Stimulated activated CD4-positive, alpha-beta T cell treated with anti-CD3 and anti-CD28 coated beads, TNF-alpha, amount 100 ng/mL, for 1 hour (primary cell): ENCODE data around the gene TRPC4AP.

Experiments used
- DNase-seq, 3 donors: peaks; one replicate each; pipeline ENCODE4 v3.0.0-alpha.2; 2020; ENCODE audit warnings: low read depth in 3 of 3, low spot score in 1 of 3

The TRPC4AP gene

GRCh38 chr20:35017099-35017835 lies 75.3 kb downstream of the TRPC4AP start:
- DNase-seq: no peak

GRCh38 chr20:35015863-35016193 lies 76.8 kb downstream of the TRPC4AP start:
- DNase-seq: no peak

DNA sequence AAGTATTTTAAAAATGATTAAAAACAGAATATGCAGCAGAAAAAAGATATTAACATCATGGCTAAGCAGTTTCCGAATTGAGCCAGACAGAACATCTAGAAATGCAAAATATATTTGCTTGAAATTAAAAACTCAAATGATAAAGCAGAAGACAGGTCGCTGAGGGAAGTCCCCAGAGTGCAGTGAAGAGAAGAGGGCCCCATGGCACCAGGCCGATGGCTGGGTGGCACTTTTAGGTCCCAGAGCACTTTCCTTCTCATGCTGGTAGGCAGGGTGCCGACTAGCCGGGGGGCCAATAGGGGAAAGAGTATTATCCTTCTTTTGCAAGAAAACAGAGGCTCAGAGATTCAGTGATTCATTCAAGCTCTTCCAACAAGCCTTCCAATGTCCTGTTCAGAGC lies 78.1 kb downstream of the TRPC4AP start:
- no peak for DNase-seq

DNA sequence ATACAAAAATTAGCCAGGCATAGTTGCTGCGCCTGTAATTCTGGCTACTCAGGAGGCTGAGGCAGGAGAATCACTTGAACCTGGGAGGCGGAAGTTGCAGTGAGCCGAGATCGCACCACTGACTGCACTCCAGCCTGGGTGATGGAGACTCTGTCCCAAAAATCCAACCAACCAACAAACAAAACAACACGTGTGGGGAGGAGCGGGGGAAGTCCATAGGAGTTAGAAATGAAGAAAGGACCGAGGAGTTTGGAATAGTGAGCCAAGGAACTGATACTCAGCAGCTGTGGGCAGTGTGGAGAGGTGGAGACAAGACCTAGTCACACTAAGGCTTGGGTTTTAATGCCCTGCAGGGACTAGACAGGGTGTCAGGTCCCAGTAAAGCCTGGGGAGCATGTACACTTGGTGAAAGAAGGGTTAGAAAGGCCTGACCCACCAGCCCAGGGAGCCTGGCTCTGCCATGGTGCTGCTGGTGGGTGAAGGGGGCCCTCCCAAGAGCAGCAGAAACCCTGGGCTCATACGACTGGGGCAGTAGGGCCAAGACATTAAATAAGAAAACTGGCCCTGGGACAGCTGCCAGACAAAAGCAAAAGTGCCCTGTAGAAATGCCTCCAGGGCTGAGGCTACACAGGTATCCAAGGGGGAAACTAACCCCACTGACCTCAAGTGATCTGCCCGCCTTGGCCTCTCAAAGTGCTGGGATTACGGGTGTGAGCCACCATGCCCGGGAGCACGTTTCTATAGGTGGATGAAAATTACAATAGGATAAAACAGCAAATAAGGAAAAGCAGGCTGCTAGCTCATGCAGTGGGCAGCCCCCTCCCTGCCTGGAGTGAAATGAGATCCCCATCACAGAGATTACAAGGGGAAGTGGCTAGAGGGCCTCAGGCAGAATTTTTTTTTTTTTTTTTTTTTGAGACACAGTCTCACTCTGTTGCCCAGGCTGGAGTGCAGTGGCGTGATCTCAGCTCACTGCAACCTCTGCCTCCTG lies 78.9 kb downstream of the TRPC4AP start:
- no peak for DNase-seq

DNA sequence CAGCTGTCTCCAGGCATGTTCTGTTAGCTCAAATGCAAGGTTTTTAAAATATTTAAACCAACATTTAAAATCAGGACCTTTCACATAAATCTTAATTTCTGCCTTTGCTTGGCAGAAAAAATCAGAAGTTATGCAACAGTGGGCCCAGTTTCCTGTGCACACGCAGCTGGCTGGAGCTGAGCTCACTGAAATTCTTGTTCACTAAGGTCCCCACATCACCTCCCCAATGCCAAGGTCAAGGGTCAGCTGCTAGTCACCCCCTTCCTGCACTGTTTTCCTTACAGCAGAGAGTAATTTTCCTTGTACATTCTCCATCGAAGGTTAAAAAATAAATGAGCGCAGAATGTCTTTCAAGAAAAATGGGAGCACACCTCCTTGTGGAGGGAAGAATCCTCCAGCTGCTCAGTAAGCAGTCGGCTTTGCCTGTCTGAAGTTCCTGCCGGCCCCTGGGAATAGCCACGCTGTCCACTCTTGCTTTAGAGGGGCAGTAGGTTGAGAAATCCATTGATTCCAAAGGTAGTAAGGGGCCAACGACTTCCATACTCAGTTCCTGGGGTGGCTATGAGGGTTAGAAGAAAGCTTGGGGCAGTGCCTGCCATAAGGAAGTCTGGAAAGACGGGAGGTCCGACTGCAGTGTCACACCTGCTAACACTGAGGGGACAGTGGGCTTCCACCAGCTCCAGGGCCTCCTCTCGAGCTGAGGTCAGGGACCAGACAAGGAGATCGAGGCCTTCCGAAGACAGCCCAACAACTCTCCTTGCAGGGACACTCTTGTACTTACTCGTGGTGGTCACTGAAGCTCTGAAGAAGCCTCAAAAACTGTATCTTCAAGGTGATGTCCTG lies 80.2 kb downstream of the TRPC4AP start:
- no peak for DNase-seq

GRCh38 chr20:35011589-35012226 lies 80.9 kb downstream of the TRPC4AP start:
- DNase-seq: no peak

DNA sequence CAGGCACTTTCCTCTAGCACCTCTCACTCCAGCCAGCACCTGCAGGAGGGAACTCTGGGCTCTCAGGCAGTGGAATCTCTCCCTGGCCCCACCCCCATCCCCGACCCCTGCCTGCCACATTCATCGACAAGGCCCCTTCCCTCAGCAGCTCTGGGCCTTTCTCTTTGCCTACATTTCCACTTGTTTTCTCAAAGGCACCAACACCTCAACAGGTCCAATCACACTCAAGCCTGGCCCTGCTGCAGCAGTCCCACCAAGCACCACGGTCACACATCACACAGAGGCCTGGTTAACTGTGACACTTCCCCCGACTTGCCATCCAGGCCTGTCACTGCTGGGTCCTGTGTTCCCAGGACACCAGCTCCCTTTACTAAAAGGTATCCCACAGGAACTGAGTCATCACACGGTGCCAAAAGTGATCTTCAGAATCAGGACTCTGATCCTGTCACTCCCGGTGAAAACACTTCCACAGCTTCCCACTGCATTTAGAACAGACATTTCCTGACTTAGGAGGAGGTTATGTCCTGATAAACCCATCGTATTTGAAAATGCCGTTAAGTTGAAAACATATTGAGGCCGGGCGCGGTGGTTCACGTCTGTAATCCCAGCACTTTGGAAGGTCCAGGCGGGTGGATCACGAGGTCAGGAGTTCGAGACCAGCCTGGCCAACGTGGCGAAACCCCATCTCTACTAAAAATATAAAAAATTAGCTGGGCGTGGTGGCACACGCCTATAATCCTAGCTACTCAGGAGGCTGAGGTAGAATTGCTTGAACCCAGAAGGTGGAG lies 82.0 kb downstream of the TRPC4AP start:
- DNase-seq: no peak

DNA sequence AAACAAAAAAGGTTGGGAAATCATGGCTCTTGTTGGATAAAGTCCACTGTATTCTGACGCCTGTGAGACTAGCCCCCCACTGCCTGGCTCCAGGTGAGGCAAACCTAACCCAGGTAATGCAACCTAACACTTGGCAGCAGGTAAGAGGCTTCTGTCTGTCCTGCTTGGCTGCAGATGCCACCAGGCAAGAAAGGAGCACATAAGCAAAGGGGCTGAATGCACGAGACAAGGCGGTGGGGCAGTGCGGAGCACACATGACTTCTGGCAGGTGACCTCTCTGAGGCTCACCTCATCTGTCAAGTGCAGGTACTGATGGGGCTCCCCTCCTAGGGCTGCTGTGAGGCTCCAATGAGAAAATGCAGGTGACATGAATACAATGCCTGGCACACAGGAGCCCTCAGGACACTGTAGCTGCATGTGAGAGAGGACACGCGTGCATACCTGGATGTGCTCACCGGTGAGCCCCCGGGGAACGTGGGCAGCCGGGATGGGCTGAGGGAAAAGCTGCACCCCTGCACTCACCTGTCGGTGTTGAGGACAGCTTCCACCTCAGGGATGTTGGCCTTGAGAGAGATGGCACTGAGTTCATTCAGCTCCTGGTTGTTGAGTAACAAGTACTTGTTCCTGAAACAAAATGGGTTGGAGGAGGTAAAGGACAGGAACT lies 82.8 kb downstream of the TRPC4AP start:
- DNase-seq: no peak

DNA sequence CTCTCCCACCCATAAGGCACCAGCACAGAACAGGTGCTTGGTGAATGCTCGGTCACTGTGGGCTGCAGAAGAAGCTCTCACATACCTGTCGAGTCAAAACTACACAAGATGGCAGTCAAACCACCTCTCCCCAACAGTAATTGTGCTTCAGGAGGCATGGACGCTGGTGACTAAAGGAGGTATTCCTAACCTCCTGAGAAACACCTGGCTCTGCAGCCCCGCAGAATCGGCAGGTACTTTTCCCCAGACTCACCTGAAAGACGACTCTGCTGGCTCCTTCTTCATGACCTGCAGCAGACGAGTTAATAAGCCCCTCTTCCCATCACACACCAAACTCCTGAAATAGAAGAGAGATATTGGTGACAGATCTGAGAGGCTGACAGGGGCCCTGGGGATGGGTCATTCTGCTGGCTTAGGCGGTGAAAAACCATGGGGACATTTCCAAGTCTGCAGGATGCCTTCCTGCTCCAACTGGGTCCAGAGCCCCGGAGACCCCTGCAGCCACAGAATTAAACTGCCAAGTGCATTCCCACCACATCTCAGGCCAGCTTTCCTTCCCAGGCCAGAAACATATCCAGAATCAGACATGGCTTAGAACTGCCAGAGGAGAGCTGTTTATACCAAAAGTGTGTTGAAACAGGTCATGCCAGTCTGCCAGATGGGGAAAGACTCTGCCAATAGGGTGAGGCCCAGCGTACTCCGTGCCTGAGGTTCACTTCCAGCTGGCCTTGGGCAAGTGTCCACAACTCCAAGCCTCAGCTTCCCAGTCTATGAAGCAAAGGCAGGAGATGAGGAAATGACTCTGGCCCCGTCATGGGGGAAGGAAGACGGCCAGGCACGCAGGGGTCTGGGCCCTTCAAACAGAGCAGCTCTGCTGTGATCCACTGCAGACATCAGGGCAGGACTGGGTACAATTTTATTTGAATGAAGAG lies 83.9 kb downstream of the TRPC4AP start:
- no peak for DNase-seq

GRCh38 chr20:35007891-35008290 lies 84.7 kb downstream of the TRPC4AP start:
- no peak for DNase-seq

DNA sequence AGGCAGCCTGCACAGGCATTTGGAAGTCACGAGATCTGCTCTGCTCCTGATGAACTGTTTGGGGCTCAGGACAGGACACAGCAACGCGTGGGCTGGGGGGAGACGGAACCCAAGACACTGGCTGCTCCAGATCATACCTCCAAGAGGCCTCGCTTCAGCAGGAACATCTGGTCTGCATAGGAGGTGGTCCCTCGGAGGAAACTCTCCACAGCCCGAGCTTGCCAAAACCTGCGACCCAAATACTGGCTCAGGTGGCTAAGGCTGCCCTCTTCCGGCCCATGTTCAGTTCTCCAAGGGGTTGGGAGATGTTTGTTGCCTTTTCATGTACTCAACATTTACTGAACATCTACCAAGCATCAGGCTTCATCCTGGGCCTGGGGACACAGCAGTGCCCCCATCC lies 85.2 kb downstream of the TRPC4AP start:
- no peak for DNase-seq

DNA sequence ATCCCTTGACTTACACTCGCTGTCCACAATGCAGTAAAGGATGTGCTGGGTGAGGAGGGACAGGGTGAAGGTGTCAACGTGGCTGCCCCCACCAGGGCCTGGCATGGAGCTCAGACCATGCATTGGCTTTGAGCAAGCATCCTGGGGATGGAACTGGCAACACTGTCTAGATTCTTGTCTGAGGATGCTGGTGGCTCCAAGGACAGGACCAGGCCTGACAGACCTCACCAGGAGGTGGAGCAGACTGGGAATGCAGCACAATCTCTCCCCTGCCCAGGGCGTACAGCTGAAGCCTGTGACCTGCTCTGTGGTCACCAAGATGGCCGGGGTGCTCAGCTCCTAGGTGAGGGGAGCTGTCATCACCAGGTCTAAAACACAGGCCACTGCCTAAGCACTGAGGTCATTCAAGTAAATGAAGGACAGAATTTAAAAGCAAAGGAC lies 86.1 kb downstream of the TRPC4AP start:
- no peak for DNase-seq

- no peak for DNase-seq
These were observed 86.6 kb downstream of the TRPC4AP start for GRCh38 chr20:35006009-35006408.

- DNase-seq: no peak
These were observed 87.1 kb downstream of the TRPC4AP start for GRCh38 chr20:35005463-35005961.

DNA sequence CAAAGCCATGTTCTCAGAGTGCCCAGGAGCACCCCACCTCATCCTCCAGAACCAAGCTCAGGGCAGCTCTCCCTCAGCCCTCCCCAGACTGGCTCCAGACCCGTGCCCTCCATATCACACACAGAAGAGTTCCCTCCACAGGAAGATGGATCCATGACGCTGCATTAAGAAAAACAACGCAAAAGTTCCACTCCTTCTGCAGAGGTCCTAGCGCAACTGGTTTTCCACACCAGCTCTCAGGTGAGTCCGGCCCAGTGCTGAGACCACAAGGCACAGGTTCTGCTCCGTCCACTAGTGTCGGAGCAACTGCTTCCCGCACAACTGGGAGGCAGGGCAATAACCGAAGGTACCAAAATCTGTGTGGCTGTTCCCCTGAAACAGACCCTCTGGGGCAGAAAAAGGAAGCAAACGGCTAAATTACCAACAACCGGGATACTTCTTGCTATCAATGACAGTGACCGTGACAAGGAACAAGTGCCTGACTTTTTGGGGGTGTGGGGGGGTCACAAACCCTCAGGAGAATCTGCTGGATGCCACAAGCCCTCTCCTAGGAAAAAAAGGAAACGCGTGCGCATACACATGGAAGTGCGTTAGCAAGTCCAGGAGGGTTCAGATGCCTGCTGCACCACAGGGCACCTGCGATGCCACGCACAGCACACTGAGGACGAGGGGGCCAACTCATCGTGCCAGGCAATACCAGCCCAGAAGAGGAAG lies 87.7 kb downstream of the TRPC4AP start:
- no peak for DNase-seq

DNA sequence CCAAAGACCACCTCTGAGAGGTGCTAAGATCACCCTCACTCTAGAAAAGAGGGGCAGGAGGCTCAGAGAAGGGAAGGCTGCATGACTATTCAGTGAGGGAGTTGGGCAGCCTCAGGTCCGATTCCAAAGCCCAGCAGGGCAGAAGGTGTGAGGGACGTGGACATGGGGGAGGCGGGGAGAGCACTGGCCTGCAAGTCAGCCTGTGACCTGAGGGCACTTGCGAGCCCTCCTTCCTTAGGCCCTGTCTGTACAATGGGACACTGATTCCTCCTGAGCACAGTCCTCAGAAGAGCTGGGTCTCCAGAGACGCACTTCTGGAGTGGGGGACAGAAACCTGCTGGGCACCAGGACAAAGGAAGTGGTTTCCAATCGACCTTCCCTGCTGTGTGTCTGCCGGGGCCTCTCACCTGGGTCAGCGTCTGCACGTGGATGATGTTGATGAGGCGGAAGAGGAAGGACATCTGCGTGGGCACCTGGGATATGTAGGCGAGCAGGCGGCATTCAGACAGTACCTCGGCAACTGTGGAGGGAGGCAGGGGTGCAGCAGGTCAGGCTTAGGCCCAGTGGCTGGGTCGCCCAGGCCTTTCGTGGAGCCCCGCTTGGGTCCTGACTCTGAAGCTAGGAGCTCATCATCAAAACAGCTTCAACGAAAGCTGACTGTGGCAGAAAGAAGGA lies 88.4 kb downstream of the TRPC4AP start:
- DNase-seq: no peak
